Measurements from ENCODE around the gene PLD2.
"Not testable (repeated sequence)": the region's sequence is repeated elsewhere in the genome, so short reads cannot be mapped to it uniquely, and the experiment has no call there.

PLD2 gene

DNA sequence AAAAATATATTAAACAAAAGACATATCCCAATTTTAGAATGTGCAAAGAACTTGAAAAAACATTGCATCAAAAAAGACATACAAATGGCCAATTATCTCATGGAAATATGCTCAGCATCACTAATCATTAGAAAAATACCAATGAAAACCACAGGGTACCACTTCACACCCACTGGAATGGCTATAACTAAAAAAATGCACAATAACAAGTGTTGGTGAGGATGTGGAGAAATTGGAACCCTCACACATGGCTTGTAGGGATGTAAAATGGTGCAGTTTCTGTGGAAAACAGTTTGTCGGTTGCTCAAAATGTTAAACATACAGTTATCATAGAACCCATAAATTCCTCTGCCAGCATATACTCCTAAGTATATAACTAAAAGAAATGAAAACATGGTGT lies 11.8 kb upstream of the PLD2 start:
- DNase-seq: no peak

DNA sequence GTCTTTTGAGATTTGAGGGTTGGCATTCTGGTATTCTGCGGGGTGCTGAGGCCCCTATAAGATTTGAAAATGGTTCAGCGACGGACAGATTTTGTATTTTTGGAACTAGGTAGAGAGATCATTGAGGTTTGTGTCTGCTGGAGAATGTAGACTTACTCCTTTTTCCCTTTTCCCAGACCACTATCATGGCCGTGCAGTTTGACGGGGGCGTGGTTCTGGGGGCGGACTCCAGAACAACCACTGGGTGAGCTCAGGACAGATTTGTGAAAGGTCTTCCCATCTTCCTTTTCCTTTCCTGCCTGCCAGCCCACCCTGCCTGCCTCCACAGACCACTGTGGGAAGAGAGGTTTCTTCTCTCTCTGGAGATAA lies 10.4 kb upstream of the PLD2 start:
- no peak for DNase-seq

DNA sequence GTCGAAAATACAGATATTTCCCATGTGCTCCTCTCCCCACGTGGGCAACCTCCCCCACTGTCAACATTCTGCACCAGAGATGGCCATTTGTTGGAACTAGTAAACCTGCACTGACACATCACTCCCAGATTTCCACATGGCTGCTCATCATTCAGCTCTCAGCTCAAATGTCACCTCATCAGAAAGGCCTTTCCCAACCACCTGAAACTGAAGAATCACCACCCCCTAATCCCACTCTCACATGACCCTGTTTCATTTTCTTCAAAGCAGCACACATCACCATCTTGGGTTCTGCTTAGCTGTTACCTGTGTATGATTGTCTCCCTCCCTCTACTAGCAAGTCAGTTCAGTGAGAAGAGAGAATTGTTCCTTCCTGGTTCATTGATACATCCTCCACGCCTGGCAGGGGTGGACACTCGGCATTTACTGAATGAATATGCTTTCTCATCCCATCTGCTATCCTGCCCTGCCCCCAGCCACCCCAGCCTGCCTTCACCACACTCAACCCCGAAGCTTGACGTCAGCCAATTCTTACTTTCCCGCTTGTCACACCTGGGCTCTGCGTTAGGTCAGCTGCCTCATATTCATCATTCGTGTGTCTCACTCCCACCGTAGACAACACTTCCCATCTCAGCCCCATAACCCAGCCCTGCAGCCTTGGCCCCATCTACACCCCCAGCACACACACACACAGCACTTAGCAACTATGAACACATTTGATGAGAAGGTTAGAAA lies 6.3 kb upstream of the PLD2 start:
- no peak for DNase-seq

DNA sequence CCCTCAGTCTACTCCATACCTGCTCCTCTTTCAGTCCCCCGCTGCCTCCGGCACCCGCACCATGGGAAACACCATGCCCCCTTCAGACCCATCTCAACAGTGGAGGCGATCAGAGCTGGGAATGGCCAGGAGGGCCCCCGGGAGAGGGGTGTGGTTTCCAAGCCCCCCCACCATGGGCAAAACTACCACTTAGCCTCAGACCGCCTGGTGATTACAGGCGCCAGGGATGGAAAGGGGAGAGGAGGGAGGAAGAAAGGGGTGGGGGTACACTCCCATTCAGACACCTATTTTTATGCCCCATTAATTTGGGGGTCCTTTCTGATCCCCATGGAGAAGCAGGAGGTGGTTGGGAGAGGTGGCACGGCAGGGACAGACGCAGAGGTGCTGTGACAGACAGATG lies 4.7 kb upstream of the PLD2 start, which contains the start of gene C17orf114:
Gene C17orf114, minus strand, starts transcription at position 101 of the 400 bp plus-strand sequence.
- no peak for DNase-seq

DNA sequence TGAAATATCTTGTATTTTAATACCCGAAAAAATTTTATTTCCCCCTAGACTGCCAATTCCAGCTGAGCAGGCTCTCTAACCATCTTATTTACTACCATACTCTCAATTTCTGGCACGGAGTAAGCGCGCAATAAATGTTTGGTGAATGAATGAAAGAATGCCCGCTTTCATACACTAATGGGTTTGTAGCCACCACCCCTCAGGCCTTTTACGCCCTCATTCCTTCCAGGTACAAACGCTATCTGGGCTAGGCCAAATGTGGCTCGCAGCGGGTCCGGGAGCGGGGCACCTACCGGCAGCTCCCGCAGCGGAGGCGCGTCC lies 536 bp upstream of the PLD2 start:
- DNase-seq: no peak

DNA sequence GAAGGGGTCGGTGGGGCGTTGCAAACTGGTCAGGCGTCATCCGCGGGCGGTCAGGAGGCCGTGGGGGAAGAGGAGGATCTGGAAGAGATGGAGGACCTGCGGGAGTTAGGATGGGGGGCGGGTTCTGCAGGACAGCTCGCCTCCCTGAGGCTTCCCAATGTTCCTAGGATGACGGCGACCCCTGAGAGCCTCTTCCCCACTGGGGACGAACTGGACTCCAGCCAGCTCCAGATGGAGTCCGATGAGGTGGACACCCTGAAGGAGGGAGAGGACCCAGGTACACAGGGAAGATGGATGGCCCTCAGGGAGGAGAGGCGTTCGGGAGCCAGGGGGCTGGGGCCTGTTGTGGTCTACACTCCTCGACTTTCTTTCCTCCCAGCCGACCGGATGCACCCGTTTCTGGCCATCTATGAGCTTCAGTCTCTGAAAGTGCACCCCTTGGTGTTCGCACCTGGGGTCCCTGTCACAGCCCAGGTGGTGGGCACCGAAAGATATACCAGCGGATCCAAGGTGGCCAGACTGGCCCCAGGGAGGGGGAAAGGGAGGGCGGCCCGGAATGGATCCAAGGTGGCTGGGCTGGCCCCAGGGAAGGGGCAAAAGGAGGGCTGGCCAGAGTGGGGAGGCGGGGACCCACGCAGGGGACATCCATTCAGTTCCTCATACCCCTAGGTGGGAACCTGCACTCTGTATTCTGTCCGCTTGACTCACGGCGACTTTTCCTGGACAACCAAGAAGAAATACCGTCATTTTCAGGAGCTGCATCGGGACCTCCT lies 839 bp downstream of the PLD2 start:
- DNase-seq: no peak

DNA sequence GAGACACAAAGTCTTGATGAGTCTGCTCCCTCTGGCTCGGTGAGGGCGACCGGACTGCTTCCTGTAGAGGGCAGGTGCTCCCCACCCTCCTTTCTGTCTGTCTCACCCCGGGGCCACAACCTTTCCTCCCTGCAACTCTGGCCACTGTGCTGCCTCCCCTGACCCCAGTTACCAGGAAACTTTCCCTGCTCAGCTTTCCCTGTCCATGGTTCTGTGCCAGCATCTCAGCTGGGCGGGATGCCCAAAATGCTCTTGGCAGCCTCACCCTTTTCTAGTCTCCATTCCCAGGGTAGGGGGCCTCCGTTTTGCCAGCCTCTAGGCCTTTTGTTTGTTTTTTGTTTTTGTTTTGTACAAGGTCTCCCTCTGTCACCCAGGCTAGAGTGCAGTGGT lies 1.4 kb downstream of the PLD2 start:
- no peak for DNase-seq

DNA sequence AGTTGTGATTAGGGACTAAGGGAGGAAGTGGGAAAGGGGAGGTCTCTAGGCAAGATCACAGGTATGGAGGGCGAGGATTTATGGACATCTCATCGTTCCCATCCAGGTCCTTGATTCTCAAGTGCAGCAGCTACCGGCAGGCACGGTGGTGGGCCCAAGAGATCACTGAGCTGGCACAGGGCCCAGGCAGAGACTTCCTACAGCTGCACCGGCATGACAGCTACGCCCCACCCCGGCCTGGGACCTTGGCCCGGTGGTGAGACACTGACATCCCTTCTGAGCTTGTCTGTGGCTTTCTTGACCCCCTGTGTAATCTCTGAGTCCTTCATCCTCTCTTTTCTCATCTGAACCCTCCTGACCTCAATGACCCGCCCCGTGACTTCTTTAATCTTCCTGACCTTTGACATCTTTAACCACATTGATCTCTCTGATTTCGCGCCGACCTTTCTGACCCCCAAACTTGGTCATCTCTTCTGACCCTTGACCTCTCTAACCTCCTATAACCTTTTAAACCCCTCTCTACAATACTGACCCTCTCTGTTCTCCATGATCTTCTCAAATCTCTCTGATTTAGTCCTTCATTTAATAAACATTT lies 3.8 kb downstream of the PLD2 start:
- DNase-seq: no peak

DNA sequence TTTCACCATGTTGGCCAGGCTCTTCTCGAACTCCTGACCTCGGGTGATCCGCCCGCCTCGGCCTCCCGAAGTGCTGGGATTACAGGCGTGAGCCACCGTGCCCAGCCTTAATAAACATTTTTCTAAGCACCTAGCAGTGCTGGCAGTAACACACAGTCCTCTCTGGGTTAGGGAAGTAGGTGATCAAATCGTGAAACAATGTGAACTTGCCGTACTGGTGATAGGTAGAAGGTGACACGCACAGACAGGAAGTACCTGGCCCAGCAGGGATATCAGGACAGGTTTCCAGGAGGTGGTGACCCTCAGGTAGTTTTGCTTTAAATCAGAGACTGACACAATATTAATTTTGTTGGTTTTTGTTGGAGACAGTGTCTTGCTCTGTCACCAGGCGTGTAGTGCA lies 4.5 kb downstream of the PLD2 start:
- no peak for DNase-seq

DNA sequence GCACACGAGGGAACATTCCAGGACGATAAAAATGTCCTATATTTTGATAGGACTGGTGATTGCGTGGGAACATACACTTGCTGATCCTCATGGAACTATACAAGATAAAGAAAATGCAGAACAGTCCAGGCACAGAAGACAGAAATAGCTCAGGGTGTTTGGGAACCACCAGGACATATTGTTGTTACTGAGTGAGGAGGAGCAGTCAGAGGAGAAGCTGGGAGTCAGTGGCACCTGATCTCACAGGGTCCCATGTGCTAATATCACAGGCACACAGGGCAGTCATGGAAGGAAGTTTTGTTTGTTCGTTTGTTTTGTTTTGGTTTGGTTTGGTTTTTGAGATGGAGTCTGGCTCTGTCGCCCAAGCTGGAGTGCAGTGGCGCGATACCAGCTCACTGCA lies 5.7 kb downstream of the PLD2 start:
- no peak for DNase-seq

DNA sequence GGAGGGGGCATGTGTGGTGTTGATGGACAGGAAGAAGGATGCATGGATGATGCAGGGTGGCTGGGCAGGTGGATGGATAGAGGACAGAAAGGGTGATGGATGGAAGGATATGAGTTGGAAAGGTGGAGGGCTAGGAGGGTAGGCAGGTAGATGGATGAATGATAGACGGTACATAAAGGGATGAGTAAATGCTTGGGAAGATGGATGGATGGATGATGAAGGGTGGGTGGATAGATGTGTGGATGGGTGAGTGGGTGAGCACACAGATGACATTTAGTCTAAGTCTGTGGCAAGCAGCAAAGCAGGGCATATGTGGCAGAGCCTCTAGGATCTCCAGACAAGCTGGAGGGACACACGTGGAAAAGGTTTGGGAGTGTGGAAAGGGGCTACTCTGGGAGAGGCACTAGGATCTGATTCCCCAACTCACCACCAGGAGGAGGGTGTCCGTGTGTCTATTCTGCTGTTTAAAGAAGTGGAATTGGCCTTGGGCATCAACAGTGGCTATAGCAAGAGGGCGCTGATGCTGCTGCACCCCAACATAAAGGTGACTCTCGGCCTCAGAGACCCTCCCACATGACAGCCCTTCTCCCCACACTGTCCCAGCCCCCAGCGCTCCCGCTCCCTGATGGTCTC lies 8.2 kb downstream of the PLD2 start:
- DNase-seq: no peak

DNA sequence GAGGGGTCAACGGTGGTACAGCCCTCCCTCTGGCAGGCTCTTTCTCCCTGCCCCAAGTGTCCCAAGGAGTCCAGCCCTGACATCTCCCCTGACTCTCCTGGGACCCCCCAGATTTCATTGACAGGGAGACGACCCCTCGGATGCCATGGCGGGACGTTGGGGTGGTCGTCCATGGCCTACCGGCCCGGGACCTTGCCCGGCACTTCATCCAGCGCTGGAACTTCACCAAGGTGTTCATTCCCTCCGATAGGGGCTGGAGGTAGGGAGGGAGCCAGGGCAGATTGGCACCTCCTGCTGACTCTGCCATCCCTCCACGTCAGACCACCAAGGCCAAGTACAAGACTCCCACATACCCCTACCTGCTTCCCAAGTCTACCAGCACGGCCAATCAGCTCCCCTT lies 9.9 kb downstream of the PLD2 start:
- DNase-seq: no peak

DNA sequence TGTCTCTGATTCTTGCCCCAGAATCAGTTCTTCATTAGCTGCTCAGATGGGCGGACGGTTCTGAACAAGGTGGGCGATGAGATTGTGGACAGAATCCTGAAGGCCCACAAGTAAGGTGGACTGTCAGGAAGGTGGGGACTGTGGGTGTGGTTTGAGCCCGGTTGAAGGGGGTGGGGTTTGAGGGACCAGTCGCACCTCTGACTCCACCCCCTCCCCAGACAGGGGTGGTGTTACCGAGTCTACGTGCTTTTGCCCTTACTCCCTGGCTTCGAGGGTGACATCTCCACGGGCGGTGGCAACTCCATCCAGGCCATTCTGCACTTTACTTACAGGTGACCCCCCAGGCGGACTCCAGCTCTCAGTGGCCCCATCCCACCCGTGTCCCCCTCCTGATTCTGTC lies 11.3 kb downstream of the PLD2 start:
- no peak for DNase-seq

DNA sequence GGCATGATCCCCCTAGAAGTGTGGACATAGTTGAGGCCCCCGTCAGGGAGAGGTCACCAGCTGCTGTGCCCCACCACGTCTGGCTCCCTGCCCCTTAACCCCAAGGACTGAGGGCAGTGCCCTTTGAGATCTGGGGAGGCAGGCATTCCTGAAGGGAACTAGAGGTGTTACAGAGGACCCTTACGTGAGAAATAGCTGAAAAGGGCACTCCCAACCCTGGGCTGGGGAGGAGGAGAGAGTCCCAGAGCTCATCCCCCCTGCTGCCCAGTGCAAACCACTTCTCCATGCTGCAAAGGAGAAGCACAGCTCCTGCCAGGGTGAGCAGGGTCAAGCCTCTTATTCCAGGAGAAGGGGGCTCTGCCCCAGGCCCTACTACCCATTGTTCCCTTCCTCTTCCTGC lies 15.9 kb downstream of the PLD2 start:
- no peak for DNase-seq

DNA sequence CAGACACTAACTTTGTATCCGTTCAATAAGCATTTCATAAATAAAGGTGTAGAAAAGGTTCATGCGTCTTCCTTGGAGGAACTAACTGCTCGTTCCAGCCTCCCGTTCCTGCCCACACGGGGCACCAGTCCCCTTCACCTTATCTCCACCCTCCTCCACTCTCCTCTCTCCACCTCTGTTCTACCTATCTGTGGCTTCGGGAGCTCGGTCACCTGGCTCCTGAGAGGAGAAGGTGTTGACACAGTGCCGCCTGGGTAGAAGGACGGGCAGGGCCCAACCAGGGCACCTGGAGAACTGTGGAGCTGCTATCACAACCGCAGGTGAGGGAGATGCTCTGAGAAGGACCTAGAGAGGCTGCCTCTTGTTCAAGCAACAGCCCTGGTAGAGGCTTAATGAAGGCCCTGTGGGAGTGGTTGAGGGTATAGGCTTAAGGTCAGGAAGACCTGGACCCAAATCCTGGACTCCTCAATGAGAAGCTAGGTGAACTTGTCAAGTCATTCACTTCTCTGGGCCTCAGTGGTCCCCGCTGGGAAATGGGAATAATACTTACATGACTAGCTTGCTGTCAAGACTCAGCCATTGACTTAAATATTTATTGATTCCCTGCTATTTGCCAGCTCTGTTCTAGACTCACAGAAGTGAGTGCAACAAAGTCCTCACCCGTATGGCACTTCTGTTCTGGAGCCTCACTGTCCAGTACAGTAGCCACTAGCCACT lies 16.6 kb downstream of the PLD2 start:
- DNase-seq: no peak

DNA sequence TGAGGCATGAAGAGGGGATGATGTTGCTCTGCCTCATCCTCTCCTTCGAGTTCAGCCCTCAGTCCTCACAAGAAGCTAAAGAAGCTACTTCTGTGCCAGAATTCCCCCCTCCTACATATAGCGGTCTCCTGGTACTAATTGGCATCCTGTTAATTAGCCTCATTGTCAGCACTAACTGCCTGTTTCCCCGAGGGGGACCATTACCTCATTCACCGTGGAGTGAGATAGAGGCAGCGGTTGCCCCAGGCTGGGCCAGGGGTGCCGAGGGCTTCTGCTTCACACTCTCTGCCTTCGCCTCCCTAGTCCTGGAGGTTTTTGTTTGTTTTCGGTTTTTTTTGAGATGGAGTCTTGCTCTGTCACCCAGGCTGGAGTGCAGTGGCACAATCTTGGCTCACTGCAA lies 20.4 kb downstream of the PLD2 start:
- DNase-seq: no peak

DNA sequence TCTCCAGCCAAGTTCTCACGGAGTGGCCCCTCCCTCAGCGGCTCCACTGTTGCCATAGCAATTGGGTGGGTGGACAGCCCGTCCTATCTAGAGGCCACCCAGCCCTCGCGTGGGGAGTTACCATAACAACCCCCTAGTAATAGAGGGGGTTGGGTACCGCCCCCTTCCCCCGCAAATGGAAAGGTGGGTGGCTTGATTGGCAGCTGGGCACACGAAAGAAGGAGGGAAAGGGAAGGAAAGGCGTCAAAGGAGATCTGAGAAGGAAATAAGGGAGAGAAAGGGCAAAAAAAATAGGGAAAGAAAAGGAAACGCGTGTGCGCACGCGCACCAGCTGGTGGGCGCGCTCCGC lies 25.9 kb downstream of the PLD2 start:
- not testable (repeated sequence) for DNase-seq

DNA sequence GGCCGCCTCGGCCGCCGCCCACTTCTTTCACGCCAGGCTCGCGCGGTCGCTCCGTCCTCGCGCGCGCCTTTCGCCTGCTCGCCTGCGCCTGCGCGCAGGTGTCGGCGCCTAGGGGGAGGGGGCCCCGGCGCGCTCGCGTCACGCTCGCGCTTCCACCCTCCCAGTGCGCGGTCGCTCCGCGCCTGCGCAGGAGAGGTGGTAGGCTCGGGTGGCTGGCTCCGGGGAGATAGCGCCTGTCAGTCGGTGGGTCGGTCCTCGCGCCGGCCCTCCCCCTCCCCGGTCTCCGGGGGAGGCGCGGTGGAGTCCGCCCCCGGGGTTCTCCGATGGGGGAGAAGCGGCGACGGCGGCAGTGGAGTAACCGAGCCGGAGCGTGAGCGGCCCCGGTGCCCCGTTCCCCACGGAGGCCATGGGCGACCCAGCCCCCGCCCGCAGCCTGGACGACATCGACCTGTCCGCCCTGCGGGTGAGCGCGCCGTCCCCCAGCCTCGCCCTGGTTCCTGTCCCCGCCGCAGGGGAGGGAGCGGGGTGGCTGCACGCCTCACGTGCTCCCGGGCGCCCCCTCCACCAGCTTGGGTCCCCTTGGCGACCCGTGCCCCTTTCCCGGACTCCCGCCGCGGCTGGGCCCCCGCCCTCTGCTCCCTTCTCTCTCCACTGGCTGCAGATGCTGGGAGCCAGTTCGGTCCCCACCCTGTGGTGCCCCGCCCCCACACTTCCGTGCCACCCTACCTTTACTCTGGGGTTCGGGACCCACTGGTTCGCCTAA lies 26.4 kb downstream of the PLD2 start, which contains the start of gene MINK1:
Gene MINK1, plus strand, starts transcription at position 163 of the 763 bp plus-strand sequence. Its CDS starts 244 bp downstream, at position 407.
- peak; percentile 93 to 95 for DNase-seq

DNA sequence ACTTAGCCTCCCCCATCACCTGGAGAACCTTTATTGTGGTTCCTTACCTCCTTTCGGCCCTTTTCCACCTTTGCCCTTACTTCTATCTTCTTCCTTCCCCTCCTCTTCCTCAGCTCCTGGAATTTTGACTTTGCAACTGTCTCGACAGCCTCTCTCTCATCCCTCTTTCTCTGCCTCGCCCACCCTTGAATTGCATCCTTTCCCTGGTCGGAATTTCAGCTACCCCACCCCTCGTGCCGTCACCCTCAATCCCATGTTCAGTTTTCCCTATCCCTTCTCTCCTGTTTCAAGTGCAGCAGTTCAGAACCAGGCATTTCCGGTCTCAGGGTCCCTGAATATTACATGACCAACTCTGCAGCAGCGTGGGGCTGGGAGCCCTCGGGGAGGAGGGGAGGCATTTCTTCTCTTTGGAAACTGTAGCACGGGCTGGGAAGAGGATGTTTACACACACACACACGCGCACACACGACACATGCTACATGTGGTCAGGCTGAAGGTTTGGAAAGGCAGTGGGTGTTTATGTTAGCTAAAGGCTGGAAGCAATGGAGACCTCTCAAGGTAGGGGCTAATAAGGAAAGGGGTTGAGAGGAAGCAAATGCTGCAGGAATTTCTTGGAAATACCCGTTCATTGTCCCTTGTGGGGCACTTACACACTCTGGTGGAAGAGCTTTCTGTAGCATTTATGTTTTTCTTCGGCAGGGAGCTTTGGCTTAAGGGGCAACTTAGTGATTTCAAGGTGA lies 27.2 kb downstream of the PLD2 start:
- peak in 1 of 2 donors; percentile 10 for DNase-seq

DNA sequence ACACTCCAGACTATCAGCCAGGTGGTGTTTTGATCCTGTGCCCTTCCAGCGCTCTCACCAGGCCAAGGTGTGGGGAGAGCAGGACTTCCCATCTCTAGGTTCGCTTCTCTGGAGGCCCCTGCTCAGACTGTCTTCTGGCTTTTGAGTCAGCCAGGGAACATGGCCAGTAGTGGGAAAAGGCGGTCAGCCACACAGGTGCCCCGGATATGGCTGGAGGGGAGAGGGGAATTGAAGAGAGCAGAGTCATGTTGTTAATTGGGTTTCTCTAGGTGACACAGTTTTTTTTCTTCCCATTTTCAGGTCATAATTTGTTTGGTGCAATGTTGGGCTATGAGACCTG lies 27.7 kb downstream of the PLD2 start:
- DNase-seq: no peak

DNA sequence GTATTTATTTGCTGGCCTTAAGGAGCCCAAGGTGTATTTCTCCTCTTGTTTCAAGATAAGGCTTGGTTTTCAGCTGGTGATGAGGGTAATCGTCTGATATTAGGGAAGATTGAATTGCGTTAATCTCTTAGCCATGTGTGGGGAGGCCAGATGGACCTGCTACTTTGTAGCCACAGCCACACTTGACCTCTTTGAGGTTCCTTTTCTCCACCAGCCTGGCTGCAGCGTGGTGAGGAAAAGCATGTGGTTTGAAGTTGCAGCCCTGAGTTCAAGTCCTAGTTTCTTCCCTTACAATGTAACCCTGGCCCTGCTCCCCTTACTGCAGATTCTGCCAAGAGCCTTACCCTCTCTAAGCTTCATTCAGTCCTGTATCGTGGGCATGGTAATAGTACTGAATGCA lies 29.3 kb downstream of the PLD2 start:
- DNase-seq: no peak

Data from CD4-positive, alpha-beta T cell treated with Interferon alpha-2 for 1 hour (primary cell).